ENCODE results near the gene F2RL3.

F2RL3 gene

DNA sequence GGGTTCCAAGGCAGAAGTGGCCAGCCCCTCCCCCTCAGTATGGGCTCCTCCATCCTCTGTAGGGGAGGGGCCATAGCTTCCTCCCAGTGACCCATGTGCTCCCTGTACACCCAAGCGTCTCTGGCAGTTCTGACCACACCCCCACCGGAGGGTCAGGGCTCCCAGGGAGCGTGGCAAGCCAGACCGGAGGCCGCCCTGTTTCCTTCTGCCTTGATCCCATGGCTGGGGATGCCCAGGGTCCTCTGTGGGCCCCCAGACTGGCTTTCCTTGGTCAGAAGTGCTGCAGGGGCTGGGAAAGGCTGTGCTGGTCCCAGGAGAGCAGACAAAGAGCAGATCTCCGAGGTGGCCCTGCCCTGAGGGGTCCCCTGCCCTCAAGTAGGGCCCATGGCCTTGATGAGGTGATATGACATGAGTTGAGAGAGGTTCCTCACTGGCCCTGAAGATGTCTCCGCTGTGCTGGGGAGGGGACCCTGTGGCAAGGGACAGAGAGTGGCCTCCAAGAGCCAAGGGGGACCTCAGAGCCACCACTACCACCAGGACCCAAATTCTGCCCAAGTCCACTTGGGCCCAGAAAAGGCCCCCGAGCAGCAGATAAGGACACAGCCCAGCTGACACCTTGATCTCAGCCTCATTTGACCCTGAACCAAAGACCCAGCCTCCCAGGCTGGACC lies 7.8 kb upstream of the F2RL3 start:
- no peak overlapping the region for H3K4me3 ChIP-seq (ENCODE audit: control insufficient read depth in 1 of 7, extremely low read depth in 1 of 7, insufficient read depth in 4 of 7, low read depth in 2 of 7, low read length in 6 of 7)
- peaks cover 2 to 55% (median 34%) of the 10 kb centered on the region in 5 experiments for H3K9me3 ChIP-seq (ENCODE audit: control extremely low read depth in 1 of 5, control insufficient read depth in 4 of 5, insufficient read depth in 2 of 5, low read depth in 1 of 5, low read length in 4 of 5)
- no peak for DNase-seq
- H3K36me3 ChIP-seq (ENCODE audit: control insufficient read depth in 4 of 4, insufficient read depth in 4 of 4, low read length in 3 of 4): peaks cover 11 to 48% (median 33%) of the 10 kb centered on the region in 4 experiments
- H3K27me3 ChIP-seq (replicated peaks in 2 of 5; ENCODE audit: control insufficient read depth in 4 of 5, insufficient read depth in 5 of 5, low read length in 4 of 5): no peaks in the 10 kb centered on the region
- POLR2A ChIA-PET: no interaction called here
- CTCF ChIA-PET: no interaction called here
- WGBS (ENCODE audit: insufficient coverage): 100% methylated on average over 3 of the region's 8 CpGs
- no peak overlapping the region for H3K27ac ChIP-seq (ENCODE audit: insufficient read depth in 1 of 2, low read depth in 1 of 2, low read length in 2 of 2, poor library complexity in 1 of 2, severe bottlenecking in 2 of 2)
- H3K4me1 ChIP-seq (ENCODE audit: control extremely low read depth in 1 of 4, control insufficient read depth in 4 of 4, insufficient read depth in 4 of 4, low read length in 3 of 4): peaks cover 0 to 20% (median 11%) of the 10 kb centered on the region in 4 experiments

DNA sequence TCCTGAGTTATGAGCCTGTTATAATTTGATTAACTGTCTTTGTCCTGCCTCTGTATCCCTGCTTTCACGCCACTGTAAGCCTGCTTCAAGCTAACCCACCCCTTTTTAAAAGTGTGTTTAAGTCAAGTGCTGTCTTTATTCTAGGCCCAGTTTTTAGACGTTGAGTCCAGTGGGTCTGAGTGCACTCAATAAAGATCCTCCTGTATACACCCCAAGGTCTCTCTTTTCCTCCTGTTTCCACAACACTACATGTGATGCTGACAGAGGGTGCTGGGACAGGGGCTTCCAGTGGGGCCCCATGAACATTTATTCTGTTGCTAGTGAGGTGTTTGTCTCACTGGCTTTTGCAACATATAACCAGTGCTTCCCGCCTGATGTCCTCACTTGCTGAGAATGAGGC lies 6.7 kb upstream of the F2RL3 start:
- Histone ChIP-seq H3K27ac (ENCODE audit: insufficient read depth in 1 of 2, low read depth in 1 of 2, low read length in 2 of 2, poor library complexity in 1 of 2, severe bottlenecking in 2 of 2) (no peak overlapping the region), H3K36me3 (ENCODE audit: control insufficient read depth in 4 of 4, insufficient read depth in 4 of 4, low read length in 3 of 4) (peaks cover 8 to 36% (median 25%) of the 10 kb centered on the region in 4 experiments), H3K9me3 (ENCODE audit: control extremely low read depth in 1 of 5, control insufficient read depth in 4 of 5, insufficient read depth in 2 of 5, low read depth in 1 of 5, low read length in 4 of 5) (peaks cover 2 to 55% (median 34%) of the 10 kb centered on the region in 5 experiments), H3K4me1 (ENCODE audit: control extremely low read depth in 1 of 4, control insufficient read depth in 4 of 4, insufficient read depth in 4 of 4, low read length in 3 of 4) (peaks cover 0 to 12% (median 4%) of the 10 kb centered on the region in 4 experiments), H3K4me3 (ENCODE audit: control insufficient read depth in 1 of 7, extremely low read depth in 1 of 7, insufficient read depth in 4 of 7, low read depth in 2 of 7, low read length in 6 of 7) (no peak overlapping the region), H3K27me3 (replicated peaks in 2 of 5; ENCODE audit: control insufficient read depth in 4 of 5, insufficient read depth in 5 of 5, low read length in 4 of 5) (no peaks in the 10 kb centered on the region)
- no peak for DNase-seq
- ChIA-PET POLR2A (no interaction called here), CTCF (no interaction called here)
- 83% methylated on average over 1 of the region's 3 CpGs for WGBS (ENCODE audit: insufficient coverage)

DNA sequence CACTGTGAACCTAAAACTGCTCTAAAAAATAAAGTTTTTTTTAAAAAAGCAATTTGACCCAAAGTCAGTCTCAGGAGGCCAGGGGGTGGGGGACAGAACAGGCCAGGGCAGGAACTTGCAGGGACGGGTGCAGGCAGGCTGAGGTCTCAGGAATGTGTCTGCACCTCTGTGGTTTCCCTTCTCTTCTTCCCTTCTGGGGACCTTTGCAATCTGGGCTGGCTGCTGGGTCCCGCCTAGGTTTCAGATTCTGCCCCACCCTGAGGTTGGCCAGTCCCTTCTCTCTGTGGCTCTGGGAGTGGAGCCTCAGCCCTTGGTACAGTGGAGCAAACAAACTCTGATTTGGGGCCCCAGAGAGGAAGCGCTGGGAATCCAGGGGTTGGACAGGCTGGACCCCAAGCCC lies 5.3 kb upstream of the F2RL3 start:
- WGBS (ENCODE audit: insufficient coverage): 75% methylated on average over 2 of the region's 3 CpGs
- no peak overlapping the region for H3K4me3 ChIP-seq (ENCODE audit: control insufficient read depth in 1 of 7, extremely low read depth in 1 of 7, insufficient read depth in 4 of 7, low read depth in 2 of 7, low read length in 6 of 7)
- peaks cover 2 to 44% (median 34%) of the 10 kb centered on the region in 5 experiments for H3K9me3 ChIP-seq (ENCODE audit: control extremely low read depth in 1 of 5, control insufficient read depth in 4 of 5, insufficient read depth in 2 of 5, low read depth in 1 of 5, low read length in 4 of 5)
- ChIA-PET CTCF (no interaction called here), POLR2A (no interaction called here)
- peaks cover 0 to 20% (median 16%) of the 10 kb centered on the region in 4 experiments for H3K4me1 ChIP-seq (ENCODE audit: control extremely low read depth in 1 of 4, control insufficient read depth in 4 of 4, insufficient read depth in 4 of 4, low read length in 3 of 4)
- H3K27me3 ChIP-seq (replicated peaks in 2 of 5; ENCODE audit: control insufficient read depth in 4 of 5, insufficient read depth in 5 of 5, low read length in 4 of 5): no peaks in the 10 kb centered on the region
- no peak for DNase-seq
- H3K36me3 ChIP-seq (ENCODE audit: control insufficient read depth in 4 of 4, insufficient read depth in 4 of 4, low read length in 3 of 4): peaks cover 3 to 23% (median 15%) of the 10 kb centered on the region in 4 experiments
- no peak overlapping the region for H3K27ac ChIP-seq (ENCODE audit: insufficient read depth in 1 of 2, low read depth in 1 of 2, low read length in 2 of 2, poor library complexity in 1 of 2, severe bottlenecking in 2 of 2)

DNA sequence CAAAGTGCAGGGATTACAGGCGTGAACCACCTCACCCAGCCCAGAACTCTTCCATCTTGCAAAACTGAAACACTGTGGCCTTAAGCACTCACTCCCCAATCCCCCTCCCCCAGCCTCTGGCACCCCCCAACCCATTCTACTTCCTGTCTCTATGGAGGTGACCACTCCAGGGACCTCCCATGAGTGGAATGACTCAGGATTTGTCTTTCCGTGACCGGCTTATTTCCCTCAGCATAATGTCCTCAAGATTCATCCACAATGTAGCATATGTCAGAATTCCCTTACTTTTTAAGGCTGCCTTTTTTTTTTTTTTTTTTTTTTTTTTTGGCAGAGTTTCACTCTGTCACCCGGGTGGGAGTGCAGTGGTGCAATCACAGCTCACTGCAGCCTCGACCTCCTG lies 3.6 kb upstream of the F2RL3 start:
- no peak overlapping the region for H3K4me3 ChIP-seq (ENCODE audit: control insufficient read depth in 1 of 7, extremely low read depth in 1 of 7, insufficient read depth in 4 of 7, low read depth in 2 of 7, low read length in 6 of 7)
- 87% methylated on average over 3 of the region's 5 CpGs for WGBS (ENCODE audit: insufficient coverage)
- POLR2A ChIA-PET: interaction anchor here (1.0 kb wide), 1 partner anchor 9 kb away, joined by 3 read pairs; no protein-coding TSS in a partner anchor
- CTCF ChIA-PET: no interaction called here
- peaks cover 0 to 37% (median 30%) of the 10 kb centered on the region in 4 experiments for H3K4me1 ChIP-seq (ENCODE audit: control extremely low read depth in 1 of 4, control insufficient read depth in 4 of 4, insufficient read depth in 4 of 4, low read length in 3 of 4)
- no peaks in the 10 kb centered on the region for H3K27me3 ChIP-seq (replicated peaks in 2 of 5; ENCODE audit: control insufficient read depth in 4 of 5, insufficient read depth in 5 of 5, low read length in 4 of 5)
- no peak overlapping the region for H3K27ac ChIP-seq (ENCODE audit: insufficient read depth in 1 of 2, low read depth in 1 of 2, low read length in 2 of 2, poor library complexity in 1 of 2, severe bottlenecking in 2 of 2)
- H3K36me3 ChIP-seq (ENCODE audit: control insufficient read depth in 4 of 4, insufficient read depth in 4 of 4, low read length in 3 of 4): peaks cover 0 to 6% (median 3%) of the 10 kb centered on the region in 4 experiments
- peaks cover 2 to 34% (median 29%) of the 10 kb centered on the region in 5 experiments for H3K9me3 ChIP-seq (ENCODE audit: control extremely low read depth in 1 of 5, control insufficient read depth in 4 of 5, insufficient read depth in 2 of 5, low read depth in 1 of 5, low read length in 4 of 5)
- no peak for DNase-seq

DNA sequence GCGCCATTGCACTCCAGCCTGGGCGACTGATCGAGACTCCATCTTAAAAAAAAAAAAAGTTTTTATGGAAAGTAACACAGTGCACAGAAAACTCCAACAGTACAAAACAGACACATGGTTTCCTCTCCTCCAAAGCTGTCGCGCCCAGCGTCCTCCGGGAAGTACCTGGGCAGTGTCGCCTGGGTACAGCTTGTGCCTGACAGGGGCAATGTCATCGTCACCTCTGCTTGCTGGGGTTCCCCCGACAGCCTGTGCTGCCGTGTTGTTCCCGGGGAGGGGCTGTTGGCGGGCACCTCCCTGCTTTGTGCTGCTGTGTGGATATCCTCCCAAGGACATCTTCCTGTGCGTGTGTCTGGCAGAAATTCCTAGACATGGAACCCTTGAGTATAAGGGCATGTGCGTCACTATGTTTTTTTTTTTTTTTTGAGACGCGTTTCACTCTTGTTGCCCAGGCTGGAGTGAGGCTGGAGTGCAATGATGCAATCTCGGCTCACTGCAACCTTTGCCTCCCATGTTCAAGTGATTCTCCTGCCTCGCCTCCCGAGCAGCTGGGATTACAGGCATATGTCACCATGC lies 2.4 kb upstream of the F2RL3 start:
- no peaks in the 10 kb centered on the region for H3K36me3 ChIP-seq (ENCODE audit: control insufficient read depth in 4 of 4, insufficient read depth in 4 of 4, low read length in 3 of 4)
- ChIA-PET CTCF (interaction anchor here (0.7 to 1.3 kb wide), 2 partner anchors 13 to 236 kb away, joined by 3 read pairs; no protein-coding TSS in a partner anchor), POLR2A (no interaction called here)
- no peak for DNase-seq
- H3K9me3 ChIP-seq (ENCODE audit: control extremely low read depth in 1 of 5, control insufficient read depth in 4 of 5, insufficient read depth in 2 of 5, low read depth in 1 of 5, low read length in 4 of 5): peaks cover 2 to 24% (median 20%) of the 10 kb centered on the region in 5 experiments
- no peak overlapping the region for H3K27ac ChIP-seq (ENCODE audit: insufficient read depth in 1 of 2, low read depth in 1 of 2, low read length in 2 of 2, poor library complexity in 1 of 2, severe bottlenecking in 2 of 2)
- H3K27me3 ChIP-seq (replicated peaks in 2 of 5; ENCODE audit: control insufficient read depth in 4 of 5, insufficient read depth in 5 of 5, low read length in 4 of 5): no peaks in the 10 kb centered on the region
- 94% methylated on average over 11 of the region's 20 CpGs for WGBS (ENCODE audit: insufficient coverage)
- peaks cover 0 to 42% (median 31%) of the 10 kb centered on the region in 4 experiments for H3K4me1 ChIP-seq (ENCODE audit: control extremely low read depth in 1 of 4, control insufficient read depth in 4 of 4, insufficient read depth in 4 of 4, low read length in 3 of 4)
- H3K4me3 ChIP-seq (ENCODE audit: control insufficient read depth in 1 of 7, extremely low read depth in 1 of 7, insufficient read depth in 4 of 7, low read depth in 2 of 7, low read length in 6 of 7): no peak overlapping the region

DNA sequence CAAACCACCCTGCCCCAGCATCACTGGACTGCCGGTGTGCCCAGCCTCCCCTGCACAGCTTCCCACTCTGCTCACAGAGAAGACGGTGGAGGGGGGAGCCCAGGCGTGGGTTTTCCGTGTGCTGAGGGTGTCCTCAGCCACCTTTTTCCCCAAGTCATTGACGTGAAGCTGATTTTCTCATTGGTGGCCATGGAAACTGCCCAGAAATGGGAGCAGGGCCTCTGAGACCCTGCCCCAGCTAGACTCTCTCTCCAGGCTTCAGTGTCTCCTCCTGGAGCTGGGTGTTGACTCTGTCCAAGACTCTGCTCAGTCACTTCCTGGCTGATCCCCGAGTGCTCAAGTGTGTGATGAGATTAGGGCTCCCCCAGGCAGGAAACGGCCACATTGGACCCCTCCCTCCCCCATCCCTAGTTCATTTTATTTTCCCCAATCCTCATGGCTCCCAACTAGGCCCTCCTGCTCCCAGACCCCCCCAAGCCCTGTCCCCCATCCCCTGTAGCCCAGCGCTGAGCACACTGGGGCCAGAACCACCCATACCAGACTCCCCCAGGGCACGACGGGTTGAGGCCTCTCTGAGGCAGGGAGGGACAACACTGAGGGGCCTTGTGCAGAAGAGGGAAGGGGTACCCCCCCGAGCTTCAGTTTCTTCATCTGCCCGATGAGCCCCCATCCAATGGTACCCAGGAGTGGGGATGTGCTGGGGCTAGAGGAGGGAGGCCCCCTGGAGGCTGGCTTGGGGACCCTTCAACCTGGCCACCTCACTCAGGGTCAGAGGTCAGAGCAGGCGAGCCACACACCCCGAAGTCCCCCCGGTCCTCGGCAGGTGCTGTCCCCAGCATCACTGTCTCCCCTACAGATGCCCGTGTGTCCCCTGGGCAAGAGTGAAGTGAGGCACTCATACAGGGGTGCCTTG lies 1.2 kb upstream of the F2RL3 start:
- ChIA-PET POLR2A (no interaction called here), CTCF (interaction anchor here (0.6 to 1.3 kb wide), 3 partner anchors 10 to 142 kb away, joined by 3 to 4 read pairs (median 3); no protein-coding TSS in a partner anchor)
- H3K27me3 ChIP-seq (replicated peaks in 2 of 5; ENCODE audit: control insufficient read depth in 4 of 5, insufficient read depth in 5 of 5, low read length in 4 of 5): no peaks in the 10 kb centered on the region
- peak overlapping the region in 1 of 2 experiments; percentile 69 for H3K27ac ChIP-seq (ENCODE audit: insufficient read depth in 1 of 2, low read depth in 1 of 2, low read length in 2 of 2, poor library complexity in 1 of 2, severe bottlenecking in 2 of 2)
- peaks cover 0 to 11% (median 9%) of the 10 kb centered on the region in 5 experiments for H3K9me3 ChIP-seq (ENCODE audit: control extremely low read depth in 1 of 5, control insufficient read depth in 4 of 5, insufficient read depth in 2 of 5, low read depth in 1 of 5, low read length in 4 of 5)
- peak overlapping the region in 2 of 7 experiments; percentile 33 to 48 for H3K4me3 ChIP-seq (ENCODE audit: control insufficient read depth in 1 of 7, extremely low read depth in 1 of 7, insufficient read depth in 4 of 7, low read depth in 2 of 7, low read length in 6 of 7)
- peaks cover 0 to 53% (median 40%) of the 10 kb centered on the region in 4 experiments for H3K4me1 ChIP-seq (ENCODE audit: control extremely low read depth in 1 of 4, control insufficient read depth in 4 of 4, insufficient read depth in 4 of 4, low read length in 3 of 4)
- no peaks in the 10 kb centered on the region for H3K36me3 ChIP-seq (ENCODE audit: control insufficient read depth in 4 of 4, insufficient read depth in 4 of 4, low read length in 3 of 4)
- WGBS (ENCODE audit: insufficient coverage): 51% methylated on average over 12 of the region's 17 CpGs
- DNase-seq: peak in 1 of 3 donors; percentile 49
